HG02943 (cell line): ENCODE measurements around the gene ZNF526.
"Not testable (repeated sequence)": the region's sequence is repeated elsewhere in the genome, so short reads cannot be mapped to it uniquely, and the experiment has no call there.

Source experiments
- ATAC-seq: cut with Tn5 transposase; IDR thresholded peaks from one replicate; pipeline ENCODE4 v1.9.1; 2021; ENCODE audit warnings: mild to moderate bottlenecking, low read depth, moderate library complexity; ENCODE audit not compliant: unreplicated experiment

The ZNF526 gene

GRCh38 chr19:42254850-42255765 is 35.0 kb downstream of the ZNF526 start, which contains the start of gene ERF:
Gene ERF (minus strand): TSS chr19:42255128. CDS start chr19:42254999, 129 bp downstream.
- no peak for ATAC-seq

DNA sequence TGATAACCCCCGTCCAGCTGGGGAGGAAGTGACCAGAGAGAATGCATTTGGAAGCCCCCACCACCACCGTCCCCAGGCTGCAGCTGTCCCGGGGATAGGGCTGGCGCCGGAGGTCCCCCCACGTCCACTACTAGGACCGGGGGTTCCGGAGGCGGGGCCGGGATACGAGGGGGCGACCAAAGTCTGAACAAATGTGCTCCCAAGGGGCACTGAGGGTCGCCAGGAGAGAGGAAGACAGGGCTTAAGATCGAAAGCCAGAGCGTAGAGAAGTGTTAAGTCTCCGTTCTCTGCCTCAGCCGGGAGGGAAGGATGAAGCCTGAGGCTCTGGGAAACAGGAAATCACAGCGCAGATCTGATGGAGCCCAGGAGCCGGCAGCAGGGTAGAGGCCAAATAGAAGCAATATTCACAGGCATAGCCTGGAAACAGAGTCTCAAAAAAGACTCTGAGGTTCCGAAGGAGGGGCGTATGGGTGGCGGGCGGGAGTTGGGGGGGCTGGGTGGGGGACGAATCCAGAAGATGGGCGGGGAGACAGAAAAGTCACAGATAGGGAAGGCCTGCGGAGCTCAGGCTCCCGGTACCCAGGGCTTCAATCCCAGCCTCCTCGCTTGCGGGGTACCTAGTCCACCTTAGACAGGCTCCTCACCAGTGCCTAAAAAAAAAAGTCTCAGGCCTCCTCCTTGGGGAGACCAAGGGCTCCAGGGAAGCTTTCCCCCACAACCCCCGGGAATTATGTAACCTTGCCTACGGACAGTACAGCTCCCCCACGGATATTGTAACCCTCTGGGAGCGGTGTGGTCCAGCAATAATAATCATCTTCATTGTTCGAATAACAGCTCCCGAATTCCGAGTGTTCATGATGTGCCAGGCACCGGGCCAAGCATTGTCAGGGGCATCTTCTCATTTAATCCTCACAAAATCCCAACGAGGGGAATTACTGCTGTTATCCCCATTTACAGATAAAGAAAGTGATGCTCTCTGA is 35.9 kb downstream of the ZNF526 start:
- no peak for ATAC-seq

- ATAC-seq, result not testable (repeated sequence)
These were observed 37.7 kb downstream of the ZNF526 start for GRCh38 chr19:42257842-42258241.

- no peak for ATAC-seq
These were observed 41.7 kb downstream of the ZNF526 start for GRCh38 chr19:42261763-42262162.

DNA sequence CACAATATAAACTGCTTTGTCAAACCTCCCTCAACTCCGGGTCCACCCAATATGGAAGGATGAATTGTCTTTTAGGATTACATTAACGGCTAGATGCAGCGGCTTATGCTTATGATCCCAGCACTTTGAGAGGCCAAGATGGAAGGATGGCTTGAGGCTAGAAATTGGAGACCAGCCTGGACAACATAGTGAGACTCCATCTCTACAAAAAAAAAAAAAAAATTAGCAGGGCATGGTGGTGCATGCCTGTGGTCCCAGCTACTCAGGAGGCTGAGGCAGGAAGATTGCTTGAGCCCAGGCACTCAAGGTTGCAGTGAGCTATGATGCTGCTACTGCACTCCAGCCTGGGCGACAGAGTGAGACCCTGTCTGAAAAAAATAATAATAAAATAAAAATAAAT is 46.0 kb downstream of the ZNF526 start:
- ATAC-seq, result not testable (repeated sequence)

DNA sequence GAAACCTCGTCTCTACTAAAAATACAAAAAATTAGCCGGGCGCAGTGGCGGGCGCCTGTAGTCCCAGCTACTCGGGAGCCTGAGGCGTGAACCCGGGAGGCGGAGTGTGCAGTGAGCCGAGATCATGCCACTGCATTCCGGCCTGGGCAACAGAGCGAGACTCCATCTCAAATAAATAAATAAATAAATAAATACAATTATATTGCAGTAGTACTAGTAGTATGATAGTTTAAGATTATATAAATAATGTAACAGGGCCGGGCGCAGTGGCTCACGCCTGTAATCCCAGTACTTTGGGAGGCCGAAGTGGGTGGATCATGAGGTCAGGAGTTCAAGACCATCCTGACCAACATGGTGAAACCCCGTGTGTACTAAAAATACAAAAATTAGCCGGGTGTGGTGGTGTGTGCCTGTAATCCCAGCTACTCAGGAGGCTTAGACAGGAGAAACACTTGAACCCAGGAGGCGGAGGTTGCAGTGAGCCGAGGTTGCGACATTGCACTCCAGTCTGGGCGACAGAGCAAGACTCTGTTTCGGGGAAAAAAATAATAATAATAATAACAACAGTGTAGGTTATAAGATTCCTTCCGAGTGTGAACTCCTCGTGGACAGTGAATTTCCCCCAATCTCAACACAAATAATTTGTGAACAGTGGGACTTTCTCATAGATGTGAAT is 47.0 kb downstream of the ZNF526 start:
- ATAC-seq, result not testable (repeated sequence)

DNA sequence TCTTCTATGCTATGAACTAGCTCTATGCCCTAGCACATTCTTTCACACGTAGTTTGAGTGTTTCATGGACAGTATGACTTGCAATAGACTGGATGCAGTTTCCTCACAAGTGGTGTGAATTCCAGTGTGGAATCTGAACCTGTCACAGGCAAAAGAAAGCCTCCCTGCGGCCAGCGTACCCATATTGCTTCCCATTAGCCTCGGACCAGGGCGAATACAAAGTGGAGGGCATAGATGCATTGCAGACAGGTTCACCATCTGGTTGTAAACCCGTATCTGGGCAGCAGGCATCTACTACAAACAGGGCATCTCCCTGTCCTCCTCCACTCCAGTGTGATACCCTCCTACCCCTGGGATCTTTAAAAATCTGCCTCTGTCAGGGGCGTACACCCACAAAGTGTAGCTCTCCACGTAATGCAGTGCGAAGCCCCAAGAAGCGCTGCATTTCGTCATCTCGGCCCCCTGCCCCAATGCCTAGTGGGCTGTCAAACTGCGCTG is 47.6 kb downstream of the ZNF526 start:
- no peak for ATAC-seq

GRCh38 chr19:42268142-42268703 is 48.1 kb downstream of the ZNF526 start:
- ATAC-seq, result peak; percentile 55

GRCh38 chr19:42268704-42269477 is 48.8 kb downstream of the ZNF526 start, which contains the start of gene CIC:
Gene CIC (plus strand): TSS chr19:42269252. CDS start chr19:42271784, 2,532 bp downstream.
- peak; percentile 81 for ATAC-seq

DNA sequence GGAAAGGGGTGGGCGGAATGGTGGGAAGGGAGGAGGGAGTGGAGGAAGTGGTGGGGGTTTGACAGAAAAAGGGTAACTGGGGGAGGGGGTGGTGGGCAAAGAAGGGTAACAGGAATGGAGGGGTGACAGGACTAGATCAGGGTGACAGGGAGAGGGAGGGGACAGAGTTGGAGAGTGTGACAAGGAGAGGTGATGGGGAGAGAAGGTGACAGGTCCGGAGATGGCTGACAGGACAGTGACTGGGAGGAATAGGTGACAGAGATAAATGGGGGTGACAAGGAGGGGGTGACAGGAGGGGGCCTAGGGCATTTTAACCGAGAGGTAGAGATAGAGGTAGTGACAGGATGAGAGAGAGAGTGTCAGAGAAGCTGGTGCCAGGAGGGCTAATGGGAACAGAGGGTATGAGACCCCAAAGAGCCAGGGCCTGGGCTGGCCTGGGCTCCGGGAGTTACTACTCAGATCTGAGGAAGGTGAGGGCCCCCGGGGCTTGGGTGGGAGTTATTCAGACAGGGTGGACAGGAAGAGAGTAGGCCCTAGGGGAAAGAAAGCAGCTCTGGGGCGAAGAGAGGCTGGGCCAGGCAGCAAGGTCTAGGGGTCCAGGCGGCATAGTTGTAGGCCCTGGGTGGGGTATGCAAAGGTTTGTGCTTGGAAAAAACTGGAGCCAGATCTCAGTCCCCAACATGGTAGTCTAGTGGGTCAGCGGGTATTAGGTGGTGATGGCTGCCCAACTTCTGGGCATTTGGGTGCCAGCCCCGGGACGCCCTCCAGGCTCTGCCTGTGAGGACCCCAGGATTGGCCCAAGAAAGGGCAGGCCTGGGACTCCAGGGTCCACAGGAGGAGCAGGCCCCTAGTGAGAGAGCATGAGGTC is 49.6 kb downstream of the ZNF526 start:
- ATAC-seq, result no peak

- ATAC-seq, result no peak
These were observed 50.4 kb downstream of the ZNF526 start for GRCh38 chr19:42270346-42271044.

DNA sequence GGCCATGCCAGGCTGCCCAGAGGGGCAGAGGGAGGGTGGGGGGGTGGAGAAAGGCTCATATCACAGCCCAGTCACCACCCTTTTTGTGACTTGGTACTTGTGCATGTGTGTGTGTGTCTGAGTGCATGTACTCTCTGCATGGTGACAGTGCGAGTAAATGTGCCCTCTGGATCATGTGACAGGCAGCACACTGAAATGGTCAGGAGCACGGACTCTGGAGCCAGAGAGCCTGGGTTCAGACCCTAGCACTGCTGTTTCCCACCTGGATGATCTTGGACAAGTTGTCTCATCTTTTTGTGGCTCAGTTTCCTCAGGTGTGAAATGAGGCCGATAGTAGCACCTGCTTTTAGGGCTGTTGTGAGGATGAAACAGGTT is 50.9 kb downstream of the ZNF526 start:
- no peak for ATAC-seq

GRCh38 chr19:42271861-42272534 is 51.9 kb downstream of the ZNF526 start:
- no peak for ATAC-seq

DNA sequence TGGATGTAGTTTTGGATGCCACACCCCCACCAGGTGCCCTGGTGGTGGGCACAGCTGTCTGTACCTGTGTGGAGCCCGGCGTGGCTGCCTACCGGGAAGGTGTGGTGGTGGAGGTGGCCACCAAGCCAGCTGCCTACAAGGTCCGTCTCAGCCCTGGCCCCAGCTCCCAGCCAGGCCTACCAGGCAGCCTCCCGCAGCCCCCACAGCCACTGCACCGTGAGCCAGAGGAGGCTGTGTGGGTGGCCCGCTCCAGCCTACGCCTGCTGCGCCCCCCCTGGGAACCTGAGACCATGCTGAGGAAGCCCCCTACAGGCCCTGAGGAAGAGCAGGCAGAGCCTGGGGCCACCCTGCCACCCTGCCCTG is 52.4 kb downstream of the ZNF526 start:
- ATAC-seq, result no peak

DNA sequence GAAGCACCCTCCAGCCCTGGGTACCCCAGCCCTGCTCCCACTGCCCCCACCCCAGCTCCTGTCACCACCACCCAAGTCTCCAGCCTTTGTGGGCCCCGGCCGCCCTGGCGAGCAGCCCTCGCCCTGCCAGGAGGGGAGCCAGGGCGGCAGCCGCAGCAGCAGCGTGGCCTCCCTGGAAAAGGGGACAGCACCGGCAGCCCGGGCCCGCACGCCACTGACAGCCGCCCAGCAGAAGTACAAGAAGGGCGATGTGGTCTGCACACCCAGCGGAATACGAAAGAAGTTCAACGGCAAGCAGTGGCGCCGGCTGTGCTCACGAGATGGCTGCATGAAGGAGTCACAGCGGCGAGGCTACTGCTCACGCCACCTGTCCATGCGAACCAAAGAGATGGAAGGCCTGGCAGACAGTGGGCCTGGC is 52.9 kb downstream of the ZNF526 start:
- no peak for ATAC-seq

DNA sequence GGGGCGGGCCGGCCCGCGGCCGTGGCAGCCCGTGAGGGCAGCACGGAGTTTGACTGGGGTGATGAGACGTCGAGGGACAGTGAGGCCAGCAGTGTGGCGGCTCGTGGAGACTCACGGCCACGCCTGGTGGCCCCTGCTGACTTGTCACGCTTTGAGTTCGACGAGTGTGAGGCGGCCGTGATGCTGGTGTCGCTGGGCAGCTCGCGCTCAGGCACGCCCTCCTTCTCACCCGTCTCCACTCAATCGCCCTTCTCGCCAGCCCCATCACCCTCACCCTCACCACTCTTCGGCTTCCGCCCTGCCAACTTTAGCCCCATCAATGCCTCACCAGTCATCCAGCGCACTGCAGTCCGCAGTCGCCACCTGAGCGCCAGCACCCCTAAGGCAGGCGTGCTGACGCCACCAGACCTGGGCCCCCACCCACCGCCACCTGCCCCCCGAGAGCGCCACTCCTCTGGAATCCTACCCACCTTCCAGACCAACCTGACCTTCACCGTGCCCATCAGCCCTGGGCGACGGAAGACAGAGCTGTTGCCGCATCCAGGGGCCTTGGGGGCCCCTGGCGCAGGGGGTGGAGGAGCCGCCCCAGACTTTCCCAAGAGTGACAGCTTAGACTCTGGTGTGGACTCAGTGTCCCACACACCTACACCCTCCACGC is 53.4 kb downstream of the ZNF526 start:
- no peak for ATAC-seq
